ENCODE measurements around the gene OAS1.
A peak's percentile ranks its signal among the peaks of the same experiment; 100 is the strongest.

Gene OAS1

DNA sequence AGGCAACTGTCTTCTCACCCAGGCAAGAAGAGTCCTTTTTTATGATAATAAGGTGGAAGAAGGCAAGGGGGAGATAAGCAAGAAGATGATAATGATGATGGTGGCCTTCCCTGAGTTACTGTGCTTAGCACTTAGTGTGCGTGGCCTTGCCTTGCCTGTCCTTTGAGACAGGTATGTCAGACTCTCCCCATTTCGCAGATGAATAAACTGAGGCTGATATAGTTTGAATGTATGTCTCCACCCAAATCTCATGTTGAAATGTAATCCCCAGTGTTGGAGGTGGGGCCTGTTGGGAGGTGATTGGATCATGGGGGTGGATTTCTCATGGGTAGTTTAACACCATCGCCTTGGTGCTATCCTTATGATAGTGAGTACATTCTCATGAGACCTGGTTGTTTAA lies 23.0 kb downstream of the OAS1 start:
- intact Hi-C loops (cut with DNase I), result no loop called here
- DNase-seq, result no peak

GRCh38 chr12:112930350-112930749 lies 23.6 kb downstream of the OAS1 start:
- no peak for DNase-seq
- intact Hi-C loops (cut with DNase I), result no loop called here

DNA sequence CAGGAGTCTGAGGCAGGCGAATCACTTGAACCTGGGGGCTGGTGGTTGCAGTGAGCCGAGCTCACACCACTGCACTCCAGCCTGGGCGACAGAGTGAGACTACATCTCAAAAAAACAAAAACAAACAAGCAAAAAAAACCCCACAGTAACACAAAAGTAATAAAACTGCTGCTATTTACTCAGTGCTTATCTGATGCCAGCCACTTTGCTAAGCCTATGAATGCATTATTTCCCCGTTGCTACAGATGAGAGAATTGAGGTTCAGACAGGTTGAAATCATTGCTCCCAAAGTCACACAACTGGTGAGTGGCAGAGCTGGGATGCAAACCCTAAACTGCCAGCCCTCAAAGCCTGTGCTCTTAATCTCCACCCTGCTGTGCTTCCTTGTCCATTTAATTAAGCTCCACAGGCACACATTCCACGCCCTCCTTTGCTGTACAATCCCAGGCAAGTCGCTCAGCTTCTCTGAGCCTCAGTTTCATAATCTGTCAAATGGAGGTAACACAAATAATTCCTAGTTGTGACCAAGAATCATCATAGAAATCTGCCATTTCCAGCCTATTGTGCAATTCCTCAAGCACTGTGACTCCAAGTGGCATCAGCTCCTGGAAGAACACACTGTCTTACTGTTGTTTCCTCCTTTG lies 25.8 kb downstream of the OAS1 start:
- no peak for DNase-seq
- intact Hi-C loops (cut with DNase I), result no loop called here

- no peak for DNase-seq
- intact Hi-C loops (cut with DNase I), result no loop called here
These were observed 26.4 kb downstream of the OAS1 start for GRCh38 chr12:112933129-112933505.

DNA sequence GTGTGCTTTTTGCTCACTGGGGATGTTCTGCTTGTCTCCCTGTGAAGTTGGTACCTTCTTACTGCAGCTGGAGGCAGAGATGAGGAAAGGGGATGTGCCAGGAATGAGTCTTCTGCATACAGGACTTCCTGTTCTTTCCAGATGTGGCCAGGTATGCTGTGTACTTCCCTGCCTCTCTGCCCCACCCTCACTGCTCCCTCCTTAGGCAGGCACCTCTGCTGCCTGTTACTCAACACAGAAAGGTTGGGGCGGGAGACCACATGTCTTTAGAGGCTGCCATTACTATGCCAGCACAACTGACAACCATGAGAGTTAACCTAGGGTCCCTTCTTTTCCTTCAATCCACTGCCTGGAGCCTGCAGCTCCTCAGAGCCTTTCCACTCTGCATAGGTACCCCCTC lies 29.5 kb downstream of the OAS1 start:
- no peak for DNase-seq
- intact Hi-C loops (cut with DNase I), result no loop called here

- intact Hi-C loops (cut with DNase I), result no loop called here
- DNase-seq, result no peak
These were observed 30.2 kb downstream of the OAS1 start for GRCh38 chr12:112936927-112937326.

DNA sequence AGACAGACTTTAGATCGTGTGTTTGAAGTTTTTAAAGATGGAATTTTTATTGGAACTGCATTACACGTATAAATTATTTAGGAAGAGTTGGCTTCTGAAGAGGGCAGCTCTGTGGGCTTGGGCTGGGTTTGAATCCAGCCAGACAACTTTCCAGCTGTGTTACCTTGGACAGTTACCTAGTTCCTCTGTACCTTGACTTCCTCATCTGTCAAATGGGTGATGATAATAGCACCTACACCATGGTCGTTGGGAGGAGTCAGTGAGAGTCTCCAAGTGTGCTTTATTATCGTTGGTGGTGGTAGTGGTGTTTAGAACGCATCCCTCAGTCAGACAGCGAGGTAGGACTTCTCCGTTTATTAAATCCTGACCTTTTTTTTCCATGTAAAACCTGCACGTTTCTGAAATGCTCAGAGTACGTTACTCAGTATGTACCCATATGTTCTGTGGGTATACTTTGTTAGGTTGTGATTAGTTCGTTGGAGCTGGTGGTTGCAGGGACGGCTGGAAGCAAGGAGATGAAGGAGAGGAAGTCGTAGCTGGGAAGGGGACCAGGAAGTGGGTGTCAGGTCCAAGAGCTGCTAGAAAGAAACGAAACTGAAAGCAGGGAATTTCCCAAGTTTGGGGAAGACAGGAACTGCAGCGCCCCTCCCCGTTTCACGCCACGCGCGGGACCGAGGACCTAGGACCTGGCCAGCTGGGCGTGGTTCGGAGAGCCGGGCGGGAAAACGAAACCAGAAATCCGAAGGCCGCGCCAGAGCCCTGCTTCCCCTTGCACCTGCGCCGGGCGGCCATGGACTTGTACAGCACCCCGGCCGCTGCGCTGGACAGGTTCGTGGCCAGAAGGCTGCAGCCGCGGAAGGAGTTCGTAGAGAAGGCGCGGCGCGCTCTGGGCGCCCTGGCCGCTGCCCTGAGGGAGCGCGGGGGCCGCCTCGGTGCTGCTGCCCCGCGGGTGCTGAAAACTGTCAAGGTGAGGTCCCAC lies 31.3 kb downstream of the OAS1 start, which contains the start of gene OAS3:
Gene OAS3 (plus strand): TSS at position 734 of the 979 bp plus-strand sequence. CDS start 57 bp downstream, at position 791.
- intact Hi-C loops (cut with DNase I), result no loop called here

GRCh38 chr12:112938751-112939150 lies 32.0 kb downstream of the OAS1 start:
- no peak for DNase-seq
- intact Hi-C loops (cut with DNase I), result no loop called here

More for the DNA sequence above, 31.3 kb downstream of the OAS1 start, which contains the start of gene OAS3:
- DNase-seq, result peak; percentile 4 to 81 (median 50)

DNA sequence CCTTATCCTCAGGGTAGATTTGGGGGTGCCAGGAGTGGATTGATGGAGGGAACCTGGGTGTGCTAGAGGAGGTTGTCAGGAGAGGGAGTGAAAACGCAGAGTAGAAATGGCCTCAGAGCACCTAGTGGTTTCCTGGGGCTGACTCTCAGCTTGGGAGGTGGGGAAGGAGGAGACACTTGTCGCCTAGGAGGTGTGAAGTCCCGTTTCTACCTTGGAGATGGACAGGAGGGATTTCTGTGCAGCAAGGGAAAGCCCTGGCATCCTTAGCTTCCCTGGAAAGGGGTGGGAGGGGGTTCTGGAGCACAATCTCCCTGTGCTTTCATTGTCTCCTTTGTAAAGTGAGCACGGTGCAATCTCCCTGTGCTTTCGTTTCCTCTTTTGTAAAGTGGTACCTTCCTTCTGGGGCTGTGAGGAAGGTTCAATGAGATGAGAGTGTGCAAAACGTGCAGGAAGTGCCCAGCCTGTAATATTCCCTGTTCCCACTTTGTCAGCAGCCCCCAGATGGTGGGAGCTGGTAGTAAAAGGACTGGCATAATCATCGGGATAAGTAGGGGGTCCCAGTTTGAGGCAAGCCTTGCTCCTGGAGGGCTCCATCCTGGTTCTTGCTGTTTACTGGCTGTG lies 33.1 kb downstream of the OAS1 start:
- DNase-seq, result no peak
- intact Hi-C loops (cut with DNase I), result no loop called here

- intact Hi-C loops (cut with DNase I), result no loop called here
- no peak for DNase-seq
These were observed 35.0 kb downstream of the OAS1 start for GRCh38 chr12:112941528-112942335.

DNA sequence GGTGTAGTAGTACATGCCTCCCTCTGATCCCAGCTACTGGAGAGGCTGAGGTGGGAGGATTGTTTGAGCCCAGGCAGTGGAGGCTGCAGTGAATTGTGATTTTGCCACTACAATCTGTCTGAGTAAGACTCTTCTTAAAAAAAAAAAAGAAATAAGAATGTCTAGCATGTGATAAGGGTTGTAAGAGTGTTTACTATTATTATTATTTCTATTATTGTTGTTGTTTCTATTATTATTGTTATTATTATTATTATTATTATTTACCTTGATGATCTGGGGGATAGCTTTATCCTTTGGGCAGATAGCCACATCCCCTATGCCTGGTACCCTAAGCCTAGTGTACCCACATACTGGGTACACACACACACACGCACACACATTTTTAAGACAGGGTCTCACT lies 35.8 kb downstream of the OAS1 start:
- intact Hi-C loops (cut with DNase I), result no loop called here

GRCh38 chr12:112944024-112944690 lies 37.4 kb downstream of the OAS1 start:
- intact Hi-C loops (cut with DNase I), result no loop called here
- no peak for DNase-seq

More for the DNA sequence above, 35.8 kb downstream of the OAS1 start:
- no peak for DNase-seq

- intact Hi-C loops (cut with DNase I), result no loop called here
- DNase-seq, result no peak
These were observed 38.8 kb downstream of the OAS1 start for GRCh38 chr12:112945515-112945914.

DNA sequence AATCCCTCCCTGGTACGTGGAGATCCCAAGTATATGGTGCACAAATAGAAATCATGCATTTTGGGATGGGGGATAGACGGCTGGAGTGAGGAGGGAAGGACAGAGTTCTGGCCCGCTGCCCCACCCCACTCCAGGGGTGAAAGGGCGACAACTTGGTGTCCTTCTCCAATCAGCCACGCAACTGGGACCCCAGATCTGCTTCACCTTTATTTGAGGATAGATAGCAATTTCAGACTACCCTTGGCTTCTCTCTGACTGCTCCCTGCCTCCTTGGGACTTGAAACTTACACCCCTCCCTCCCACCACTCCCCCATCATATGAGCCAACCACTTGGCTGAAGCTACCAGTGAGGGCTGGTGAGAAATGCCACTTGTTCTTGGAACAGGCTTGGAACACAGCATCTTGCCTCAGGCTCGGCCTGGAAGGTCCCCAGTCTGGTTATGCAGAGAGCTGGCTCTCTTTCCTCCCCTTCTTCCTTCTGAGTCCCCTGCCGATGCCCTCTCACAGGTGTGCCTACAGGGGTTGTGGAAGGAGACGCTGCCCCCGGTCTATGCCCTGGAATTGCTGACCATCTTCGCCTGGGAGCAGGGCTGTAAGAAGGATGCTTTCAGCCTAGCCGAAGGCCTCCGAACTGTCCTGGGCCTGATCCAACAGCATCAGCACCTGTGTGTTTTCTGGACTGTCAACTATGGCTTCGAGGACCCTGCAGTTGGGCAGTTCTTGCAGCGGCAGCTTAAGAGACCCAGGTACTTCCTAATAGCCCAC lies 39.7 kb downstream of the OAS1 start:
- intact Hi-C loops (cut with DNase I), result no loop called here
- peak in 2 of 42 donors; percentile 10 to 40 for DNase-seq

DNA sequence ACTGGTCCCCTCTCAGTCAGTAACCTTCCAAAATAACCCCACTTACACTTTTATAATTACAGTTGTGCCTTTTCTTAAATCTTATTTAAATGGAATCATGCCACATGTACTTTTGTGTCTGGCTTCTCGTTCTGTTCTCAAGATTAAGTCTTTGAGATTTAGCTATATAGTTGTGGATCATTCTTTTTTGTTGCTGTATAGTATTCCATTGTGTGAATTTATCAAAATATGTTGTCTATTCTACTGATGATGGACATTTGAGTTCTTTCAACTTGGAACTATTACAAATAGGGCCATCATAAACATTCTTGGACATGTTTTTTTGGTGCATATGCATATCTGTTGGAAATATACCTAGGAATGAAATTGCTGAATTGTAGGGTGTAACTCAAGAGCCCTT lies 40.6 kb downstream of the OAS1 start:
- no peak for DNase-seq
- intact Hi-C loops (cut with DNase I), result no loop called here

DNA sequence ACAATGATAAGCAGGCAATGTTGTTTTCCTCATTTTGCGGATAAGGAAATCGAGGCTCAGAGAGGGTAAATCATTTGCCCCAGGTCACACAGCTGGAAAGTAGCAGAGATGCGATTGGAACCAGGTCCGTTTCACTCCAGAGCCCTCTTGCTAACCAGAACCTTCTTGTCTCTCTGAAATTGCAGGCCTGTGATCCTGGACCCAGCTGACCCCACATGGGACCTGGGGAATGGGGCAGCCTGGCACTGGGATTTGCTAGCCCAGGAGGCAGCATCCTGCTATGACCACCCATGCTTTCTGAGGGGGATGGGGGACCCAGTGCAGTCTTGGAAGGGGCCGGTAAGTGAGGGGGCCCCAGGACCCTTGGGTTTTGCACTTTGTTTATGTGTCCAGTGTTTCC lies 41.0 kb downstream of the OAS1 start:
- DNase-seq, result no peak
- intact Hi-C loops (cut with DNase I), result no loop called here

GRCh38 chr12:112948806-112949205 lies 42.0 kb downstream of the OAS1 start:
- intact Hi-C loops (cut with DNase I), result no loop called here
- DNase-seq, result no peak

DNA sequence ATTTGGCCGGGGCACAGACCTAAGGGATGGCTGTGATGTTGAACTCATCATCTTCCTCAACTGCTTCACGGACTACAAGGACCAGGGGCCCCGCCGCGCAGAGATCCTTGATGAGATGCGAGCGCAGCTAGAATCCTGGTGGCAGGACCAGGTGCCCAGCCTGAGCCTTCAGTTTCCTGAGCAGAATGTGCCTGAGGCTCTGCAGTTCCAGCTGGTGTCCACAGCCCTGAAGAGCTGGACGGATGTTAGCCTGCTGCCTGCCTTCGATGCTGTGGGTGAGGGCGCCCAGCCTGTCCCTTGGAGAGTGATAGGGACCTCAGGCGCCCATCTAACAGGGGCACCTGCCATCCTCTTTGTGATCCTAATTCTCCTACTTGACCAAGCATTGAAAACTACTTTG lies 43.9 kb downstream of the OAS1 start:
- DNase-seq, result no peak
- intact Hi-C loops (cut with DNase I), result no loop called here
